Measurements from ENCODE around the gene GAB1.

Gene GAB1

GRCh38 chr4:143383005-143383574 is 46.4 kb downstream of the GAB1 start:
- in situ Hi-C loops (cut with MboI; ENCODE audit: low sequenced_read_pairs): no loop called here

GRCh38 chr4:143384381-143384994 is 47.8 kb downstream of the GAB1 start:
- in situ Hi-C loops (cut with MboI; ENCODE audit: low sequenced_read_pairs): no loop called here

- in situ Hi-C loops (cut with MboI; ENCODE audit: low sequenced_read_pairs): no loop called here
These were observed 50.1 kb downstream of the GAB1 start for GRCh38 chr4:143386812-143387211.

GRCh38 chr4:143389579-143390195 is 53.0 kb downstream of the GAB1 start:
- in situ Hi-C loops (cut with MboI; ENCODE audit: low sequenced_read_pairs): no loop called here

GRCh38 chr4:143390764-143391163 is 54.1 kb downstream of the GAB1 start:
- in situ Hi-C loops (cut with MboI; ENCODE audit: low sequenced_read_pairs): no loop called here

- in situ Hi-C loops (cut with MboI; ENCODE audit: low sequenced_read_pairs): no loop called here
These were observed 54.6 kb downstream of the GAB1 start for GRCh38 chr4:143391261-143391660.

- in situ Hi-C loops (cut with MboI; ENCODE audit: low sequenced_read_pairs): no loop called here
These were observed 55.2 kb downstream of the GAB1 start for GRCh38 chr4:143391895-143392294.

GRCh38 chr4:143393195-143393594 is 56.5 kb downstream of the GAB1 start:
- in situ Hi-C loops (cut with MboI; ENCODE audit: low sequenced_read_pairs): no loop called here

GRCh38 chr4:143394739-143395453 is 58.2 kb downstream of the GAB1 start:
- in situ Hi-C loops (cut with MboI; ENCODE audit: low sequenced_read_pairs): no loop called here

GRCh38 chr4:143396695-143397094 is 60.0 kb downstream of the GAB1 start:
- in situ Hi-C loops (cut with MboI; ENCODE audit: low sequenced_read_pairs): no loop called here

GRCh38 chr4:143397335-143397734 is 60.7 kb downstream of the GAB1 start:
- in situ Hi-C loops (cut with MboI; ENCODE audit: low sequenced_read_pairs): no loop called here

GRCh38 chr4:143397887-143398286 is 61.2 kb downstream of the GAB1 start:
- in situ Hi-C loops (cut with MboI; ENCODE audit: low sequenced_read_pairs): no loop called here

GRCh38 chr4:143399113-143399949 is 62.7 kb downstream of the GAB1 start:
- in situ Hi-C loops (cut with MboI; ENCODE audit: low sequenced_read_pairs): no loop called here

GRCh38 chr4:143400082-143400481 is 63.4 kb downstream of the GAB1 start:
- in situ Hi-C loops (cut with MboI; ENCODE audit: low sequenced_read_pairs): no loop called here

GRCh38 chr4:143402776-143403552 is 66.3 kb downstream of the GAB1 start:
- in situ Hi-C loops (cut with MboI; ENCODE audit: low sequenced_read_pairs): no loop called here

- in situ Hi-C loops (cut with MboI; ENCODE audit: low sequenced_read_pairs): no loop called here
These were observed 66.8 kb downstream of the GAB1 start for GRCh38 chr4:143403553-143403820.

- in situ Hi-C loops (cut with MboI; ENCODE audit: low sequenced_read_pairs): no loop called here
These were observed 67.9 kb downstream of the GAB1 start for GRCh38 chr4:143404555-143404954.

- in situ Hi-C loops (cut with MboI; ENCODE audit: low sequenced_read_pairs): no loop called here
These were observed 68.5 kb downstream of the GAB1 start for GRCh38 chr4:143405075-143405730.

GRCh38 chr4:143406523-143406922 is 69.8 kb downstream of the GAB1 start:
- in situ Hi-C loops (cut with MboI; ENCODE audit: low sequenced_read_pairs): no loop called here

- in situ Hi-C loops (cut with MboI; ENCODE audit: low sequenced_read_pairs): no loop called here
These were observed 70.8 kb downstream of the GAB1 start for GRCh38 chr4:143407474-143407873.

Measured in HL-60/S4 treated with retinoic acid at 250 ng/mL for 4 days and 3 days (cell line).